HG02884 (cell line): ENCODE measurements around the gene CD27.
"Not testable (repeated sequence)": the region's sequence is repeated elsewhere in the genome, so short reads cannot be mapped to it uniquely, and the experiment has no call there.

Experiments
- ATAC-seq: cut with Tn5 transposase; IDR thresholded peaks from one replicate; pipeline ENCODE4 v1.9.1; 2021; ENCODE audit warnings: mild to moderate bottlenecking, moderate library complexity; ENCODE audit not compliant: unreplicated experiment

CD27 gene

GRCh38 chr12:6461401-6462233 is 16.9 kb downstream of the CD27 start:
- ATAC-seq, result no peak

- no peak for ATAC-seq
These were observed 17.7 kb downstream of the CD27 start for GRCh38 chr12:6462234-6462995.

DNA sequence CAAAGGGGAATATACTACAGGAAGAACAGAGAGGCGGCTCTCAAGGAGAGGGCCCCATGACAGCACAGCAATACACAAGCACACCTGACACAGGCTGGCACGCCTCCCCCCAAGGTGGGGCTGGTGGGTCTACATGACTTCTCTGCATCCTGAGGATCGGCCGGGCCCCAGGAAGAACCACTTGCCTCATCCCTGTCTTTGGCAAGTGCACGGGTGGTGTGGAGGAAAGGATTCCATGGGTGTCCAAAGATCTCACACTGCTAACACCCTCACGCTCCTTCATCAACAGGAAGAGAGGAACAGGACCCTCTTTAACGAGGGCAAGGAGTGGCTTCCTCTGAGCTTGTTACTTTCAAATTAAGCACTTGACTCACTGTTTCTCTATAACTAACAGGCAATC is 18.5 kb downstream of the CD27 start:
- ATAC-seq, result no peak

- no peak for ATAC-seq
These were observed 19.1 kb downstream of the CD27 start for GRCh38 chr12:6463858-6464257.

DNA sequence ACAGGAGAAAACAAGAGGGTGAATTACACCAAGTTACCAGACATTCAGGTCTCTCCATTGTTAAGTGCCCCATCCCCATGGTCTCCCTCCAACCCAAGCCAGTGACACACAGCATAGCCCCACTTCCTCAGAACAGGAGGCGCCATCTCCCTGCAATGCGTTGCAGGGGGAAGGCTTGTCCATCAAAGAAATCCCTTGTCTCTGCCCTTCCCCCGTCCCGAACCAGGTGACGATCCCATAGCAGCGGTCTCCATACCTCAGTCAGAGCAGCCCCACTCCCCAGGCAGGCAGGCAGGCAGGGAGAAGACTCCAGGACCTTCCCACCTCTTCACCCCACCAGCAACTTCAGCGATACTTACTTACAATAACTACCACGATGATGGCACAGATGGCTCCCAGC is 19.8 kb downstream of the CD27 start:
- no peak for ATAC-seq

GRCh38 chr12:6465467-6466183 is 20.9 kb downstream of the CD27 start:
- no peak for ATAC-seq

- no peak for ATAC-seq
These were observed 21.4 kb downstream of the CD27 start for GRCh38 chr12:6466184-6466573.

DNA sequence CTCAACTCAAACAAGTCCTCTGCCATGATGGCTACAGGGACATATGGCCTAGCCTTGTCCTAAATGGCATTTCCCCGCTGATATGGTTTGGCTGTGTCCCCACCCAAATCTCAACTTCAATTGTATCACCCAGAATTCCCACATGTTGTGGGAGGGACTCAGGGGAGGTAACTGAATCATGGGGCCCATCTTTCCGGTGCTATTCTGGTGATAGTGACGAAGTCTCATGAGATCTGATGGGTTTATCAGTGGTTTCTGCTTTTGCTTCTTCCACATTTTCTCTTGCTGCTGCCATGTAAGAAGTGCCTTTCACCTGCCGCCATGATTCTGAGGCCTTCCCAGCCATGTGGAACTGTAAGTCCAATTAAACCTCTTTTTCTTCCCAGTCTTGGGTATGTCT is 22.0 kb downstream of the CD27 start:
- not testable (repeated sequence) for ATAC-seq

DNA sequence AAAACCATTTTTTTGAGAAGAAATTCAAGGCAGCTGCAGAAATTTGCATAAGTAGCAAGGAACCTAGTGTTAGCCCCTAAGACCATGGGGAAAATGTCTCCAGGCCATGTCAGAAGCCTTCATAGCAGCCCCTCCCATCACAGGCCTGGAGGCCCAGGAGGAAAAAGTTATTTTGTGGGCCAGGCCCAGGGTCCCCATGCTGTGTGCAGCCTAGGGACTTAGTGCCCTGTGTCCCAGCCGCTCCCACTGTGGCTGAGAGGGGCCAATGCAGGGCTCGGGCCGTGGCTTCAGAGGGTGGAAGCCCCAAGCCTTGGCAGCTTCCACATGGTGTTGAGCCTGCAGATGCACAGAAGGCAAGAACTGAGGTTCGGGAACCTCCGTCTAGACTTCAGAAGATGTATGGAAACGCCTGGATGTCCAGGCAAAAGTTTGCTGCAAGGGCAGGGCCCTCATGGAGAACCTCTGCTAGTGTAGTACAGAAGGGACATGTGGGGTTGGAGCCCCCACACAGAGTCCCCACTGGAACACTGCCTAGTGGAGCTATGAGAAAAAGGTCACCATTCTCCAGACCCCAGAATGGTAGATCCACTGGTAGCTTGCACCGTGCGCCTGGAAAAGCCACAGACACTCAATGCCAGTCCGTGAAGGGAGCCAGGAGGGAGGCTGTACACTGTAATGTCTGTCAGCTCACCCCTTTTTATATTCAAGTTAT is 23.0 kb downstream of the CD27 start:
- not testable (repeated sequence) for ATAC-seq

DNA sequence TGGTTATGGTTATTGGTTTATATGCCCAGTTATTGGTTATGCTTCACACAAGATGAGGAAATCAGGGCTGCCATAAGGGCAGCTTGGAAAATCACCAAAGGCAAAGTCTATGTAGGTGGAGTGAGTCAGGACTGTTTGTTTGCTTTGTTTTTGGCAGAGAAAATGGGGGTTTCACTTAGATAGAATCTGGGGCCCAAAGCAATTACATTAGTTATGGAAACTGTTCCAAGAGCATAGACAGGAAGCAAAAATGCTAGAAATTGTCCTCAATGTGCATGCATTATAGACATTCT is 23.5 kb downstream of the CD27 start:
- no peak for ATAC-seq

- no peak for ATAC-seq
These were observed 24.3 kb downstream of the CD27 start for GRCh38 chr12:6469092-6469491.

- ATAC-seq, result no peak
These were observed 25.0 kb downstream of the CD27 start for GRCh38 chr12:6469609-6470374.

DNA sequence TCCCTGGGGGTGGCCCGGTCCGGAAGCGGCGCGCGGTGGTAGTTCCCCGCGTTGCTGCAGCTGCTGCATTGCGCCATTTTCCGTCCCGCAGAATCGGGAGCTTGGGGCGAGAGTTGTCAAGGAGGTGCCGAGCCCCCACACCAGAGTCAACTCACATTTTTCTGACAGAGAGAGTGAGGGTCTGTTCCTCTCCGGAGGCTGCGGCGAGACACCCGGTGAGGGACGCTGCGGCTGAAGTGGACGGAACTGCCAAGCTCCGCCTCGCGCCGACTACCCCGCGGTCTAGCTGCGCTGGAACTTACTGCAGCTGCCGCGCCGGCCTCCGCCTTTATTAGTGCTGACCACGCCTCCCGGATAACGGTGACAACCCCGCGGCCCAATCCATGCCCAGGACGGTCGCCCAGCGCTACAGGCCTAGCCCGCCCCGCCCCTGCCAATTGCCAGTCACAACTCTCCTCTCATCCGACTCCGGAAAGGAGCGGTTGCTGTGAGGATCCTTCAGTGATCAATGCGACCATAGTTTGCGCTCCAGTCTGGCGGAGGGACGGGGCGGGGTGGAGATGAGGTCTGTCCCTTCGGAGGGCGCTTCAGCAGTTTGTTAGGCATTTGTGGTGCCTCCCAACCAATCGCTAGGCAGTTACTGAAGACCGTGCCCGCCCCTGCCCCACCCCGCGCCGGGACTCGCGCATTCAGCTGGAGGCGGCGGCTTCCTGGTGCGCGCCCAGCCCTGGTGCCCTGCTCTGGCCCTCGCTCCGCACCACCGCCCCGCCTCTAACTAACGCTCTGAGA is 25.8 kb downstream of the CD27 start, which contains the start of gene VAMP1:
VAMP1 (minus strand) TSS at position 303 of the 789 bp plus-strand sequence; CDS start at position 157, 146 bp downstream.
- peak; percentile 88 for ATAC-seq

DNA sequence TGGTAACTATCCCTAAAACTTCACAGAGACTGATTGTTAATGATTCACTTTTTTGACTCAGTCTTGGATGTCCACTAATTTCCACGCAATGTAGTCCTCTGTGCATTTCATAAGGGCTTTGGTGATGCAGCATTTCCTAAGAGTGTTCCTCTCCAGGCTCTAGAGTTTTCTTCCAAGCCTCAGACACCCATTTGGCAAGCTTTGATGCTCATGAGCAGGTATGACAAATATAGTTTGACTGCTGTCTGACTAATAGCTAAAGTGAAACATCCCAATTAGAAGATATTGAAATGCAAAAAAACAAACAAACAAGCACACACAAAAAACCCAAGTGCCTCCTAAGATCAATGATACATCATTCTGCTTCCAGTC is 27.2 kb downstream of the CD27 start:
- no peak for ATAC-seq

DNA sequence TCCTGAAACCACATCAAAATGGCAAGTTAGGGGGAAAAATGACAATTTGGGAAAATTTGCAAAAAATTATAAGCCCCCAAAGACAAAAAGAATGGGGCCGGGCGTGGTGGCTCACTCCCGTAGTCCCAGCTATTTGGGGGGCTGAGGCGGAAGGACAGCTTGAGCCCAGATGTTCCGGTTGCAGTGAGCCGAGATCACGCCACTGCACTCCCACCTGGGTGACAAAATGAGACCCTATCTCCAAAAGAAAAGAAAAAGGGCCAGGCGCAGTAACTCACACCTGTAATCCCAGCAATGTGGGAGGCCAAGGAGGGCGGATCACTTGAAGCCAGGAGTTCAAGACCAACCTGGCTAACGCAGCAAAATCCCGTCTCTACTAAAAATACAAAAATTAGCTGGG is 27.7 kb downstream of the CD27 start:
- ATAC-seq, result no peak

DNA sequence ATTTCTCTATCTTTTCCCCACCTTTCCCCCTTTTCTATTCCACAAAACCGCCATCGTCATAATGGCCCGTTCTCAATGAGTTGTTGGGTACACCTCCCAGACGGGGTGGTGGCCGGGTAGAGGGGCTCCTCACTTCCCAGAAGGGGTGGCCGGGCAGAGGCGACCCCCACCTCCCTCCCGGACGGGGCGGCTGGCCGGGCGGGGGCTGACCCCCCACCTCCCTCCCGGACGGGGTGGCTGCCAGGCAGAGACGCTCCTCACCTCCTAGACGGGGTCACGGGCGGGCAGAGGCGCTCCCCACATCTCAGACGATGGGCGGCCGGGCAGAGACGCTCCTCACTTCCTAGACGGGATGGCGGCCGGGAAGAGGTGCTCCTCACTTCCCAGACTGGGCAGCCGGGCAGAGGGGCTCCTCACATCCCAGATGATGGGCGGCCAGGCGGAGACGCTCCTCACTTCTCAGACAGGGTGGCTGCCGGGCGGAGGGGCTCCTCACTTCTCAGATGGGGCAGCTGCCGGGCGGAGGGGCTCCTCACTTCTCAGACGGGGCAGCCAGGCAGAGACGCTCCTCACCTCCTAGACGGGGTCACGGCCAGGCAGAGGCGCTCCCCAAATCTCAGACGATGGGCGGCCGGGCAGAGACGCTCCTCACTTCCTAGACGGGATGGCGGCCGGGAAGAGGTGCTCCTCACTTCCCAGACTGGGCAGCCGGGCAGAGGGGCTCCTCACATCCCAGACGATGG is 30.6 kb downstream of the CD27 start:
- ATAC-seq, result not testable (repeated sequence)

DNA sequence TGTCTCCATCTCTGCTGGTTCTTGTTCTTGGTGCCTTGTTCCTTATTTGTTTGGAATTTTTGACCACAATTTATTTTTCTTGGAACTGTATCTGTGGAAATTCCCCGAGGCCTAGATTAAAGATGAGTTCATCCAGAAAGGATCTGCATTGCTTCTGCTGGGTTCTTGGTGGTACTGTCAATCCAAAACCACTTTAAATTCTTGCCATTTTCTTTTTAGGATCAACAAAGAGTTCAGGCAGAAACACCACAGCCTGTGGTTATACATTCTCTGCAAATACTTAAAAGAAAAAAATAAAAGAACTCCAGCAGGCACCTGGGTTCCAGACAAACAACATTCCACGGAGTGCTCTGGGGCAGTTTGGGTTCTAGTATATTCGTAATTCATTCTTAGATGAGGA is 31.7 kb downstream of the CD27 start:
- no peak for ATAC-seq

DNA sequence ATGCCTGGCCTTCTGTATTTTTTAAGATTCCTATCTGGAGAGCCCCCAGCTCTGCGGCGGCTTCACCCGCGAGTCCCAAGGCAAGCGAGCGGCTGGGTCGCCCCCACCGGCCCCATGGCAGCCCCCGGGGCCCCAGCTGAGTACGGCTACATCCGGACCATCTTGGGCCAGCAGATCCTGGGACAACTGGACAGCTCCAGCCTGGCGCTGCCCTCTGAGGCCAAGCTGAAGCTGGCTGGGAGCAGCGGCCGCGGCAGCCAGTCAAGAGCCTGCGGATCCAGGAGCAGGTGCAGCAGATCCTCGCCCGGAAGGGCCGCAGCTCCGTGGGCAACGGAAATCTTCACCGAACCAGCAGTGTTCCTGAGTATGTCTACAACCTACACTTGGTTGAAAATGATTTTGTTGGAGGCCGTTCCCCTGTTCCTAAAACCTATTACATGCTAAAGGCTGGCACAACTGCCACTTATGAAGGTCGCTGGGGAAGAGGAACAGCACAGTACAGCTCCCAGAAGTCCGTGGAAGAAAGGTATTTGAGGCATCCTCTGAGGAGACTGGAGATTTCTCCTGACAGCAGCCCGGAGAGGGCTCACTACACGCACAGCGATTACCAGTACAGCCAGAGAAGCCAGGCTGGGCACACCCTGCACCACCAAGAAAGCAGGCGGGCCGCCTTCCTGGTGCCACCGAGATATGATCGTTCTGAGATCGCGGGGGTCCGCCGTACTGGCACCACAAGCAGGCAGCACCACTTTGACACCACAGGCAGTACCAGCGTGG is 33.0 kb downstream of the CD27 start:
- not testable (repeated sequence) for ATAC-seq
